HG02885 (cell line): ENCODE data around the gene PNKP.

Experiments used
- ATAC-seq: cut with Tn5 transposase; IDR thresholded peaks from one replicate; pipeline ENCODE4 v1.9.1; 2021; ENCODE audit warnings: mild to moderate bottlenecking; ENCODE audit not compliant: unreplicated experiment, poor library complexity

Gene PNKP

DNA sequence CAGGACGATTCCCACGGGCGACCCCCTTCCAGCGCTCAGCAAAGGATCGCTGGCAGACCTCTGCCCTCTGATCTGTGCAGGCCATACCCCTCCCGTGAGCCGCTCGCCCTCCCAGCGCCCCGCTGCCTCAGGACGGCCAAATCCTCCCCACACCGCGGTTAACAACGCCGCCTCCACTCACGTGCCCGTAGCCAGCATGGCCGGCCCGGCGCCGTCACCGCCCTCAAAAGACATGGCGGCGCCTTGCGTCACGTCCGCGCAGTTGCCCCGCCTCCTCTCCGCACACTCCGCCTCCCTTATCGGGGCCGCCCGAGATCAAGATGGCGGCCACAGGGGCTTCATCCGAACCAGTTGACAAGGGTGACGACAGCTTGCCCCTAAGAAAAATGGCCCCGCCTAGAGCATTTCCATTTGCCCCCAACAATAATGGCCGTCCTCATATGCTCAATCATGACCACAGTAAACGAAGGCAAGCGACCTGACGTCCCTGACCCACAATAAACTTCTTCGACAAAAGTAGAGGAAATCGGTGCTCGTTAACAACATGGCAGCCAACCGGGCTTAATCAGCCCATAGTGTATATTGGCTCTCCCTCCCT is 9.1 kb upstream of the PNKP start:
- ATAC-seq, result peak; percentile 53

DNA sequence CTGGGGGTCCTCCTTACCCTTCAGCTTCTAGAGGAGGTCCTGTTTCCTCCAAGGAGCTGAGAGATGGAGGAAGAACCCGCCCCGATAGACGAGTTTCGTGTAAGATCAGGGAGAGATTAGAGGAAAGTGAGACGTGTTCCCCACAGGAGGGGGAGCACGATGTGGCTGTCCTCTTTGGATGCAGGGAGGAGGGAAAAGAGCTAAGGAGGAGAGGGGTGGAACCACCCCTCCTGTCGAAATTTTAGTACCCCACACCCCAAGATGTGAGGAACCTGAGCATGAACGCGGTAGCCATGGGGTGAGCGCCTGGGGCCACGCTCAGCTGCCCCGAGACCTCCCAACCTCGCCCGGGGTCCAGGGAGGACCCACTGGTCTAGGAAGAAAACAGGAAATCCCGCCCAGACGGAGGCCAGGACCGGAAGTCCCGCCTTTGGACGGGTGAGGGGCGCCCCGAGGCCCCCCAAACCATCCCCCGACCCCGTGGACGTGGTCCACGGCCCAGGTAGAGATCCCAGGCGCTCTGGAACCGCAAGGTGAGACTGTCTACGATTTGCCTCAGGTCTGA is 8.6 kb upstream of the PNKP start:
- no peak for ATAC-seq

DNA sequence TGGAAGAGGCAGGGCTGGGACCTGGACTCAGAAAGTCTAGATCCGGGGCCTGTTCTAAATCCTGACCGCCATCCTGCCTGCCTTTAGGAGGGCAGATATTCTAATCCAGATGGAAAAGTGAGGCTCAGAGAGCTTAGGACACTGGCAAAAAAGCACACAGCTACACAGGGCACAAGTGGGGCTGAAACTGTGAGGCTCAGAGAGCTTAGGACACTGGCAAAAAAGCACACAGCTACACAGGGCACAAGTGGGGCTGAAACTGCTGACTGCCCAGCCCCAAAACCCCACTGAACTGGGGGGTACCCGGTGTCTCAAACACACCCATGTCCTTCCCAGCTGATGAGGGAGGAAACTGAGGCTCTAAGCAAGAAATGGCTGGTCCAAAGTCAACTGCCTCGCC is 7.8 kb upstream of the PNKP start:
- ATAC-seq, result no peak

DNA sequence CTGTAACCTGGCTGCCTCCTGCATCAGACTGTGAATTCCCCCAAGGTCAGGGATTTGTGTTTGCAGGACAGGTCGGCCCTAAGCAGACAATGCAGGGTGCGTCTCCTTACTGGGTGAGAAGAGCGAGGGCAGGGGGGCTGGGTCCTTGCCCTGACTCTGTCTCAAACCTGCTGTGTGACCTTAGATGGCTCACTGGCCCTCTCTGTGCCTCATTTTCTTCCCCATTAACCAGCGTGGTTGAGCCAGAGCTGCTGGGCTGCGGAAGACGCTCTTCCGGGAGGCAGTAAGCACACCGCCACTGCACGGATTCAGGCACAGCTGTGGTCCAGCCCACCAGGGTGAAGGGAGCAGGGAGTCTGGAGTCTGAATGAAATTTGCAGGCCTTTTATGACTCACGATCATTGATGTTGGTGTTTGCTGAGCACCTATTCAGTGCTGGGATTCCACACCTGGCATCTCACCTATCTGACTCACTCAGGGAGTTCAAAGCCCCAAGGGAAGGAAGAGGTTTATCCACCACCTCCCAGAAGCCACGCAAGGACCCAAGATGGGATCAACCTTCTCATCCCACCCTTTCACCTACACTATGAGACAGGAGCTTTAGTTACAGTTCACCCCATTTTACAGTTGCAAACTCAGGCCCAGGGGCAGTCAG is 7.3 kb upstream of the PNKP start:
- no peak for ATAC-seq

DNA sequence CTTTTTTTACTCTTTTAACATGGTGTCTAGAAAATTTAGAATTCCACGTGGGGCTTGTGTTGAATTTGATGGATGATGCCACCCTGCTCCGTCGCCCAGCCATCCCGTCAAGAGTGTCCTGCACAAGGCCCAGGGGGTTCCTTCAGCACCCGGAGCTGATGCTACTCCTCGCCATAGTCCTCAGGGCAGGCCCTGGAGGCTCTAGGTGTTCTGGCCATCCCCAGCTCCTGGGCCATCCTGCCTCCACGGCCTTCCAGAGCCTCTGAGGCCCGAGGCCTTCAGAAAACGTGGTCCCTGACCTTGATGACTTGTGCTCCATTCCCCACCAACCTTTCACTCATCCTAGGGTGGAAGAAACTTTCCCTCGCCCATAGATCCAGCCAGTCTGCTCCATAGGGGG is 6.5 kb upstream of the PNKP start:
- ATAC-seq, result no peak

DNA sequence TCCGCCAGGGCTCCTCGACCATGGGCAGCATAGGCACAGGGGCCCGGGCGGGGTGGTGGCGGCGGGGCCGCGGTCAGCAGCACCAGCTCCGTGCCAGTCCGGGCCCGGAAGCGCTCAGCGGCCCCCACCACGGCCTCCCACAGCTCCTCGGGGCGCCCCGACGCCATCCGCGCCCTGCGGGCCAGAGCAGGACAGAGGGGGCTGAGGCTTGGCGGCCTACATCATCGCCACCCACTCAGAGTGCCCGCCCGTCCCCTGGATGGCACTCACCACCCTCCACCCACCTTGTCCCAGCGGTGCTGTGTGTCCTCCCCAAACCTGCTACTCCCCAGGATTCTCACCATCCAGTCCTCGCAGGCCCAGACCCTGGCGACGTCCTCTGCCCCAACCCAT is 5.7 kb upstream of the PNKP start:
- ATAC-seq, result no peak

DNA sequence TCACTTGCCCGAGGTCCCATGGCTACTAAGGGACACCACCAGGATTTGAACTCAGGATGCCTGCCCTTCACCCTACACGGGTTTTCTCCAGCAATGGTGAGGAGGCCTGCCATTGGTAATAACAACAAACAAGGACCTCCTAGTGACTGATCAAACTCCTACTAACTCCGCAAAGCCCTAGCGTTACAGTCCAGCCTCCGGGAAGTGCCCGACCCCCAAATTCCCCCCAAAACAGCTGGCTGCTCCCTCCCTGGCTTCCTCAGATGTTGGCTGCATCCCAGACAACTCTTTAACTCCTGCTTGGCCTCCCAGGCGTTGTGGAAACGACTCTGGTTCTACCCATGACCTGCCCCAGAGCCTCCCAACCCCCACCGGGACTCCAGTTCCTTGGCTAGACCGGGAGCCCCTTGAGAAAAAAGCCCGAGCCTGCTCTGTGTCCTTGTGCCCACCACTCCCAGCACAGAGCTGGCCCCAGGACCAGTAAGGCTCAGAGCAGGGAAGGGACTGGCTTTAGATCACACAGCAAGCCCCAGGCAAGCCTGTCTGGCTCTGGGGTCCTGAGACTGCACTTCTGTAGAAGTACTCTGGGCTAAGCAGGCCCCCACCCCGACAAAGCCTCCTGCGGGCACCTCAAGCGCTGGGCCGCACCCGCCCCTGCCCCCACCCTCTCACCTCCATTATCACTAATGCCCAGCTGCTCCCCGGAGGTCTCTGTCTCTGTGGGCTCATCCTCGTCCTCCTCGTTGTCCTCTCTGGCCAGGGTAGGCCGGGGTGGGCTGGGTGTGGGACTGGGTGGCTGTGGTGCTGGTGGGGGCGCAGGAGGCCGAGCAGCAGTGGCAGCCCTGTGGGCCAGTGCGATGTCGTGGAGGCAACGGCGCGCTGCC is 5.1 kb upstream of the PNKP start:
- ATAC-seq, result no peak

DNA sequence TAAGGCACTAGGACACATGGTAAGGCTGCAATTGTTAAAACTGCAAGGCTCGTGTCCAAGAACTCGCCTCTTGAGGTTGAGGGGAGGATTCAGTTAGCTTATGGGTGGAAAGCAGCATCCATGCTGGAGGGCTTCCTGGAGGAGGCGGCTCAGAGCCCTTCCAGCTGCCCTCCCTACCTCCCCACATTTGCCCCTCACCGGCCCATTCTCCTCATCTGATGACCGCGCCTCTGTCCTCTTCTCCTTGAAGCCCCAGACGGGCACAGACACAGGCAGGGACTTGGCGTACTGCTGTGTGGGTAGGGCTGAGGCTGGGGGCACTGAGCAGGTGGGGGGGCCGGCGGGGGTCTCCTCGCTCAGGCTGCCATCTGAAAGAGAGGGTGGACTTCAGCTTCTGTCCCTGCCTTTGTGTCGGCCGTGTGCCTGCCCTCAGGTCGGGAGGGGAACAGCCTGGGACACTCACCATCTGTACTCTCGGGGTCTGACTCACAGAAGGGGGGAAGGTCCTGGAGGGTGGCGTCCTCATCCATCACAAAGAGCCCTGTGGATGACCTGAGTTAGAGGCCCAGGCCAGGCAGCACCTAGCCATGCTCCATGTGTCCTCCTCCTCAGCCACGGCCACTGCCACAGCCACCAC is 4.1 kb upstream of the PNKP start:
- ATAC-seq, result no peak

DNA sequence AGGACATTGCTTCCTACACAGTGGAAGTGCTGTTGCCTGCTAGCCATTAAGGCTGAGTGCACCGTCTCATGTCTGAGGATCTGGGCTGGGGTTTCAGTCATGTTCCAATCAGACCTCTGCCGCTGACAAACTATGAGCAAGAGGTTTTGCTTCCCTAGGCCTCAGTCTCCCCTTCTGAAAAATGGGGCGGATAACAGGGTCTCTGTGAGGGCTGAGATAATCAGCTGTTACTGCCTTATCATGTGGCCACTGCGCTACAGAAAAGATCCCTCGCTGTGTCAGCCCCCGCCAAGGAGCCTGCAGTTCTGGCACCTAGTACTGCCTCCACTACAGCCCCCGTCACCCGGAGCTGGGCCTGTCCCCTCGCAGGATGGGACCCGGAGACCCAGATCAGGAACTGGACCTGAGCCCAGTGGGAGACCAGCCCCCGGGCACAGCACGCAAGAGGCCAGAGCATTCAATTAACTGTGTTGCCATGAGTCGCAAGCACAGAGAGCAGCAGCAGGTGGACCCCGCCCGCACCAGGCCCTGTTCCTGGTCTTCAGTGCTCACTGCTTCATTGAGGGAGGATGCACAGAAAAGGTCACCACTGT is 3.0 kb upstream of the PNKP start:
- no peak for ATAC-seq

DNA sequence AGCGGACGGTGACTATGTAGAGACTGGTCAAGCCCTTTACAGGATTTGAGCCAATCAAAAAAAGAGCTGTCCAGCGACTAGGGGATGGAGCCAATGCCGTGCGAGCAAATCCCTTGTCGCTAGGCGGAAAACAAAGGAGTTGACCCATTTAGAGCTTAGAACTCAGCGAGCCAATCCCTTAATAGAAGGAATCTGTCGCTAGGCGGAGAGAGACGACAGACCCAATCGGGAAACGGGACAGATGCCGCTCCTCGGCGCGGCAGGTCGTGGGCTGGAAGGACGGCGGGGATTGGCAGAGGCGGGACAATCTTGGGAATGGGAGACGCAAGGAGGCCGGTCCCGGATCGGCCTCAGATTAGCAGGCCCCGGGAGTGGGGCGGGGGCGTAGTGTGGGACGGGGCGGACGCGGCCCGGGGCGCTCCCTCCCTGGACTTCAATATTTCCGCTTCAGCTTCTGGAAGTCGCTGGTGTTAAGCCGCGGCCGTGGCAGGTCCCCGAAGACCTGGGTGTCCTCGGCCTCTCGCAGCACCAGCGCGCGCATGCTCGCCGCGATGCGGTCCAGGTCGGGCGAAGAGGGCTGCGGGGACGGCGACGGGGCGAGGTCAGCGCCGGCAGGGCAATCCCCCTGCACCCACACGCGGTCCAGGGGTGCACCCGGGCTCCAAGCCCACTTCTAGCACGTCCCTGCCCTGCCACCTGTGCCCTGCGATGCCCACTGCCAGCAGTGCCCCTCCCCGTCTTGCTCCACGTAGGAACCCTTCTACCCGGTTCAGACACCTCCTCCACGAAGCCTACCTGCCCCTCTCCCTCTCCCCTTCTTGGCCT is 2.3 kb upstream of the PNKP start:
- ATAC-seq, result peak; percentile 69

DNA sequence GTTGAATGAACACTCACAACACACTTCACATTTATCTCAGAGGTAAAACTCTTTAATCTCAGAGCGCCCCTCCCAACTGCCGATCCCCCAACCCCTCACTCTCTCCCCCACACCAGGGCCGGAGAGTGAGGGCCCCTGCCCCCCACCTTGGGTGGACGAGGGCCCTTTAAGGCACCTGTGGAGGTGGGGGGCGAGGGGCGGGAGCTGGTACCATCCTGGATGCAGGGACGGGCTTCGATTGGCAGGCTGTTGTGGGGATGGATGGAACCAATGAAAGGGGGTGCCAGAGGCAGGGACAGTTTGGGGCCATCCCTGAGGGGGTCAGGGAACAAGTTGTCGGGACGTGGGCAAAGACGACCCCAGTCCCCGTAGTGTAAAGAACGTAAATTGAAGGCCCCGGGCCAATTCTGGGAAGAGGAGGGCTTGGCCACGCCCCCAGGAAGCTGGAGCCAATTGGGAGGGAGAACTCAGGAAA is 1.7 kb upstream of the PNKP start:
- ATAC-seq, result peak; percentile 6

DNA sequence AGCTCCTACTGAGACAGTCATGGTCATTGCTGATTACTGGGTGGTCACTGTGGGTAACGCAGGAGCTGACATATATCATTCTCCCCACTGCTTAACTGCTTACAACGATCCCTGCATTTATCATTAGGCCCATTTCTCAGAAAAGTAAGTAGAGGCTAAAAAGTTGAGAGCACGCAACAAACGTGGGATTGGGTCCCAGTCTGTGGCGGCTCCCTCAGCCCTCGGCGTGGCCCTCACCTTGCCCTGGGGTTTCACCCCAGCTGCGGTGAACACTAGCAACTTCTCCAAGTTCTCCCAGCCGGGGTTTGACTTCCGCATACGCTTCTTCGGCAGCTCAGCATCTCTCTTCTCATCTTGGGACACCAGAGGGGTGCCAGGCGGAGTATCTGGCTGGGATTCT is 2.5 kb downstream of the PNKP start:
- ATAC-seq, result no peak

DNA sequence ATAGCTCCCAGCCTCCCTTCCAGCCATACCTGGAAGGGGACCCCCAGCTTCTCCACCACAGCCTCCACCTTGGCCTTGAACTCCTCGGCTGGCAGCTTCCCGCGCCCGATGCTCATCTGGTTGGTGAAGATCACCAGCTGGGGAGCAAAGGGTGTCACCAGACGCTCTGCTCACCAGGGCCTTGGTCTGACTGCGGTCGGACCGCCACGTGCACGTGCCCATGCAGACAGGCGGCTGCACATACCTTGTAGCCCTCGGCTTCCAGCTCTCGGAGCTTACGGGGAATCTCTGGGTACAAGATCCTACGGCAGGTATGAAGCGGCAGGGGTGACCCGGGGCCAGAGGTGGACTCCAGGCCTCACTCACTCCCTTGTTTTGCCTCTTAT is 3.4 kb downstream of the PNKP start:
- no peak for ATAC-seq

DNA sequence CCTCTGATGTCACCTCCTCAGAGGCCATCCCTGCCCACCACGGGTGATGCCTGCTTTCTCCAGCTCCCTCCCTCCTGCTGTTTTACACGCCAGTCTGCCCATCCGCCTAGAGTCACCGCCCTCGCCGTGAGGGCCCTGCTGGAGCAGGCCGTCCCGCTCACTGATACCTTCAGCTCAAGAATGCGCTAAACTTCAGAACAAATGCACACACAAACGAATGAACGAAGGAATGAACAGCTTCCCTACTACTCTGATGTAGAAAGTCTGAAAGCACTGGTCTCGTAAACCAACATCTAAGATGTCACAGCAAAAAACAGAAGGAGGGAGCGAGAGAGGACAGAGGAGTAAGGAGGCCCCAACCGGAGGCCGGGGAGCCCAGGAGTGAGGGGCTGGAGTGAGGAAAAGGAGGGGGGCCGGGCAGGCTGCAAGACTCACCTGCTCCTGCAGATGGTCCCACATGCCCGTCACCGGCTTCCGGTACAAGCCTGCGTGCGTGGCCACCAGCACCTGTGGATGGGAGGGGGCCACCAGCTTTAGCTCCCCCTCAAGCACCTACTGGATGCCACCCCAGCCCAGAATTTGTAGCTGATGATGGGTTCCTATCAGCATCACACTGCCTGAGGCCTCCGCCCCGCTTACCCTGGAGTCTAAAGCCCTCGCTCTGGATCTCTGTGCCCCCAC is 4.0 kb downstream of the PNKP start:
- no peak for ATAC-seq

DNA sequence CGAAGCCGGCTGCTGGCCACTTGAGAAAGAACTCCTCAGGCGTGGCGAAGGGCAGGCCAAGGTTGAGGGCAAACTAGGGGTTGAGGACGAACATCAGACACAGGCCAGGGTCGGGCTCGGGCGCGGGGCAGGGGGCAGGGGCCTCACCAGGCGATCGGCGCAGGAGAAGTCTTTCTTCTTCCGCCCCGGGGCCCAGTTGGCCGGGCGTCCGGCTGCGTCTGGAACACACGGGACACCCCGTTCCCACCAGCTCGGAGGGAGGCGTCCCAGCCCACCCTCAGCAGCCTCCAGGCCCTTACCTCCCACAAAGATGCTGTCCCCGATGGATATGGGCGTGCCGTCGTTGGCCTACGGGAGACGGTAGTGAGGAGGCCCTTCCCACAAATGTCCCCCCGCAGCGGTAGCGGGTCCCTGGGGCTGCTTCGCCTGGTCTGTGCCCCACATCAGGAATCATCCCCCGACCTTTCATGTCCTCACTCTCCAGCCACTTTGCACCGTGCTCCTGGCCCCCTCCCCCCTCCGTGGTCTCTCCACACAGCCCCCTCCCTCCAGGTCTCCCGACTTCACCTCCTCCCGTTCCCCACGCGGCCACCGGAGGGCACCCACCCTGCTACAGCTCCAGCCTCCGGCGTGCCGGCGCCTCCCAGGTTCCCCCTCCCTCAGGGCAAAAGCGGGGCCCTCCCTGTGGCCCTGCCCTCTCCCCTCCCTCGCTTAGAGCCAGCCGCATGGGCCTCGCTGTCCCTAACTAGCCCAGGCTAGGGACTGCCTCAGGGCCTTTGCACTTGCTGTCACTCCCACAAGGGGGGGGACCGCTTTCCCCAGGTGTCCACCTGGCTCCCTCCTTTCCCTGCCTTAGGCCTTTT is 4.8 kb downstream of the PNKP start:
- ATAC-seq, result no peak

DNA sequence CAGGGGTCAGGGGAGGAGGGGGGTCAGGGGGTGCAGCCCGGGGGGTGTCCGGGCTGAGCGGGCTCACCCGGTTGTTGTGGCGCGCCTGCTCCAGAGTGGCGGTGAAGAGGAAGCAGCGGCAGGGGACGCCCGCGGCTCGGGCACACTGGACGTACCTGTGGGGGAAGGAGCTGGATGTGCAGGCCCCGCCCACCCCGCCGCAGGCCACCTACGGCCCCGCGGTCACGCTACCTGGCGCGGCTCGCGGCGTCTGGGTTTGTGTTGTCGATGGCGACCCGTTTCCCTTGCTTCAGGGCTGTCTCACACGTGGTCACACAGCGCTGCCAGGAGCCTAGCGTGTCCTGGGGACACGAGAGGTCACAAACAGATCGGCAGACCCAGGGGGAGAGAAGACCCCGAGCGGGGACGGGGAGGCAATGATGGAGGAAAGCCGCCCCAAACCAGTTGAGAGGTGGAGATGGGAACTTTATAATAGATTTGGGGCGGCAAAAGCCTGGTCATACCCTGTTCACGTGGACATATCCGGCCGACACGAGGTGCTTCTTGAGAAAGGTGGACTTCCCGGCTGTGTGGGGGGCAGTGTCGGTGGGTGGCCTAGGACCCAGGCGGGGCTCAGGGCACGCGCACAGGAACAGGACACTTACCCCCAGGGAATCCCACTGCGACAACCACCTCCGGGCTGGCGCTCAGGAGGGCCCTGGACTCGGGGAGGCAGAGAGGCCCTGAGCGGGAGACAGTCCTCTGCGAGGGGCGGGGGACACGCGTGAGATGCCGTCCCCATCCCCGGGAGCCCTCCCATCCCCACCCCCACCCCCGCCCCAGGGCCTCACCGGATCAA is 5.6 kb downstream of the PNKP start:
- no peak for ATAC-seq

DNA sequence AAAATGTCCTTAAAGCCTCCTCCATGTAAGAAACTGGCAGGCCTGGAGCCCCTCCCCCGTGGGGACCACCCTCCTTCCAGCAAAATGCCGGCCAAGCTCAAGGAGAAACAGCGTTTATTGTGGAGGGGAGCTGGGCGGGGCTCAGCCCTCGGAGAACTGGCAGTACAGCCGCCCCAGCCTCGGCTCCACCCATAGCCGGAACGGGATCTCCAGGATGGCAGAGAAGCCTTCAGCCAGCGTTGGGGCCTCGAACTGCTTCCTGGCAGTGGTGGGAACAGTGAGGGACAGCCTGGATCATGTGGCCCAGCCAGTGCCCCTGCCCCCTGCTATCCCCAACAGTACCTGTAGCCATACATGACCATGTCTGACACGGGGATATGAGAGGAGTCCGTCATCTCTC is 6.3 kb downstream of the PNKP start:
- no peak for ATAC-seq
